DMS53 (cell line): ENCODE measurements around the gene ZNF385C.
A peak's percentile ranks its signal among the peaks of the same experiment; 100 is the strongest.

ENCODE experiments used
- DNase-seq: peaks from one replicate; lab custom pipeline; 2025; lab: John Stamatoyannopoulos, UW

ZNF385C gene

GRCh38 chr17:41988418-41988817, 109.9 kb downstream of the ZNF385C start:
- no peak for DNase-seq

- DNase-seq, result no peak
Measured at GRCh38 chr17:41987642-41988041, 110.6 kb downstream of the ZNF385C start.

- no peak for DNase-seq
Measured at GRCh38 chr17:41986634-41987033, 111.6 kb downstream of the ZNF385C start.

- no peak for DNase-seq
Measured at GRCh38 chr17:41985919-41986318, 112.4 kb downstream of the ZNF385C start.

- DNase-seq, result no peak
Measured at GRCh38 chr17:41984454-41984853, 113.8 kb downstream of the ZNF385C start.

GRCh38 chr17:41982026-41982760, 116.1 kb downstream of the ZNF385C start:
- no peak for DNase-seq

- peak; percentile 15 for DNase-seq
Measured at GRCh38 chr17:41977991-41978390, 120.3 kb downstream of the ZNF385C start.

- no peak for DNase-seq
Measured at GRCh38 chr17:41976142-41976768, 122.0 kb downstream of the ZNF385C start.
